Occipital lobe (tissue), 2 donors: Measurements from ENCODE around the gene MRFAP1L1. TPM values are rescaled to one million over a fixed set of nuclear protein-coding genes. Genes with fewer than 3 reads are reported as not detected.
A peak's percentile ranks its signal among the peaks of the same experiment; 100 is the strongest.
"Not testable (repeated sequence)": the region's sequence is repeated elsewhere in the genome, so short reads cannot be mapped to it uniquely, and the experiment has no call there.

ENCODE experiments used
- DNase-seq: peaks from one replicate; lab custom pipeline; 2025; lab: John Stamatoyannopoulos, UW
- total RNA-seq: library from RNA; depleted of rRNA; stranded (reverse); fragments of >200 nt; gene quantifications from one replicate; pipeline ENCODE4 v1.2.3, GENCODE V29; 2014

Gene MRFAP1L1
- total RNA-seq, 1 donor from 2014 or later = 90.8 TPM

DNA sequence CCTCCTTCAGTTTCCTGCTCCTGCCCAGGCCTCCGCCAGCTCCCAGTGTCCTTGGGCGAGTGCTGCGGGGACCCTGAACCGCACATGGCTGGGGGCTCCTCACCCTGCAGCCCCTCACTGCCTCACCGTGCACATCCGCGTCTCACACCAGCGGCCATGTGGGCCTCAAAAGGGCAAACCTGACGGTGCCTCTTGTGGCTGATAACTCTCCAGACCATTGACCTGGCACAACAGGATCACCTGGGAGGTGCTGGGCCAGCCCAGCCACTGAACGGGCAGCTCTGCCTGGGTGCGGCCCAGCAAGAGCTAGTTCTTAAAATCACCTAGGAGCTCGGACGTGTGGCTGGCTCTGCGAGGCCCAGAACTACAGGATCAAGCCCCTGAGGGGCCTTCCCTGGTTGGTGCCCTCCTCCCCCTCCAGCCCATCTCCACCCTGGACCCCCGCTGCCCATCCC lies 20.1 kb downstream of the MRFAP1L1 start:
- no peak for DNase-seq

DNA sequence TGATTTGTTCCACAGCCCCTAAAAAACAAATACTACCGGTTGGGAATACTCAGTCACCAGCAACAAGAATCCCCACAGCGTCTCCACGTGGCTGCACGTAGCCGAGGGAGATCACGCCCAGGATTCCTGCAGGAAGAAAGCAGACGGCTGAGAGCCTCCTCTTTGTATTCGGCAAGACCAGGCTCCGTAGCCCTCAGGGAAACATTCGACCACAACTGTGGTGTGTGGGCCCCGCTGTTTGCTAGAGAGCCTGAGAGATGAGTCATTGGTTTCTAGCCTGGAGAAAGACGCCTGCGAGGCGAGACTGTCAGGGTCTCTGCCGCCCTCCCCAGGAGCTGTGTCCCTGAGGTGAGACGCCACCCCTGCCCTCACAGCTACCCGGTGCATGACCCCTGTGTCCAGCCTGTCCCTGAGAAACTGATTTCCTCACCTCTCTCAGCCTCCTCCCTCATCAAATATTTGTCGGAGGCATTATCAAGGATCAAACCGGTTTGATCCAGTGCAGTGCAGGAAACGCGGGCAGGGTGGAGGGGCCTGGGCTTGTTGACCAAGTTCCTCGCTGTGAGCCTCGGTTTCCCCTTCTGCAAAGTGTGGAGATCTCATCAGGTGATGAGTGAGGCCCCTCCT lies 20.7 kb downstream of the MRFAP1L1 start:
- DNase-seq = peak; percentile 48

DNA sequence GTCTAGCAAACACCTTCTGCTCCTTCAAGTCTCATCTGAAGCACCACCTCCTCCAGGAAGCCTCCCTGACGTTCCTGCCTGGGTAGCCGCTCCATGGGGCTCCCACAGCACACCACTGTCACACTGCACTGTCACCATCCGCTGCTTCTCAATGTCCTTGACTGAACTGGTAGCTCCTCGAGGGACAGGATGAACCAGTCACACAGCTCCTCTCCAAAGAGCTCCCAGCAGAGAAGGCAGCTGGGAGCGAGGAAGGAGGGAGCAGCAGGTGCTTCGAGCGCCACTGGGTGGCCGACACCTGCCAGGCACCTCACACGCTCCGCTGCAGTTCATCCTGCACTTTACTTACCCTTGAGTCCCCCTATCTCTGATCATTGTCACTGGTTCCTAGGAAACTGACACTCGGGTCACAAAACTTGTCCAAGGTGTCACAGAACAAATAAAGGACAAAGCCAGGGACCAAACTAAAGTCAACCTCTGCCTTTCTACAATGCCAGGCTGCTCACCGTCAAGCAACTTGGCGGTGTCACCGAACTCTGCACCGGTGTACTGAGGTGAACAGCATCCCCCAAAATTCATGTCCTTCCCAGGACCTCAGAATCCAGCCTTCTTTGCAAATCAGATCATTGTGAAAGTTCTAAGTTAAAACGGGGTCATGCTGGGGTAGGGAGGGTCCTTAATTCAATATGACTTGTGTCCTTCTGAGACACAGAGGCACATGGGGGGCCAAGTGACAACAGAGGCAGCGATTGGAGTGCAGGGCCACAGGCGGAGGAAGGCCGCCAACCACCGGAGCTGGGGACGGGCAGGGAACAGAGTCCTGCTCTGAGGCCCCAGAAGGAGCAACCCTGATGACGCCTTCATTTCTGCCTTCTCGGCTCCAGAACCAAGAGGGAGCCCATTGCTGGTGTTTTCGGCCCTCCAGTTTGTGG lies 21.5 kb downstream of the MRFAP1L1 start:
- no peak for DNase-seq

DNA sequence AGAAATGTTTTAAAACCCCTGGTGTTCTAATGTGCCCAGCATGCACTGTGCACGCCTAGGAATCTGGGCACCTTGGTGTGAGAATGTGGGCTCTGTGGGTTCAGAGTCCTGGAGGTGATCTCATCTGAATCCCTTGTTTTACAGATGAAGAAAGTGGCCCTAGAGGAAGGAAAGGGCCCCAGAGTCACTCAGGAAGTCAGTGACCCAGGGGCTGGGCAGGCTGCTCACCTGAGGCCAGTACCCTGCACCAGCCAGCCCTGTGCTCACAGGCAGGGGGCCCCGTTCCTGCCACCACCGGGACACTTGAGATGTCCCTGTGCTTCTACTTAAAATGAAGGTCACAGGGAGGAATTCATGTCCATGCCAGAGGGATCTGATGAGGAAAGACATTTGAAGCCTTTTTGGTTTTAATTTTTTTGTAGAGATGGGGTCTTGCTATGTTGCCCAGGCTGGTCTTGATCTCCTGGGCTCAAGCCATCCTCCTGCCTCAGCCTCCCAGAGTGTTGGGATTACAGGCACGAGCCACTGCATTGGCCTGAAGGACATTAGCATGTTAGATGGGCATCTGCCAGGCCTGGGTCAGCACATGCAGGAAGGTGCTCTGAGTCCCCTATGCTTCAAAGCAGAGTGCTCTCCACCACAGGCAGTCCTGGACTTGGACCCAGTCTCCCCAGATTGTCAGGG lies 23.4 kb downstream of the MRFAP1L1 start:
- DNase-seq = no peak

DNA sequence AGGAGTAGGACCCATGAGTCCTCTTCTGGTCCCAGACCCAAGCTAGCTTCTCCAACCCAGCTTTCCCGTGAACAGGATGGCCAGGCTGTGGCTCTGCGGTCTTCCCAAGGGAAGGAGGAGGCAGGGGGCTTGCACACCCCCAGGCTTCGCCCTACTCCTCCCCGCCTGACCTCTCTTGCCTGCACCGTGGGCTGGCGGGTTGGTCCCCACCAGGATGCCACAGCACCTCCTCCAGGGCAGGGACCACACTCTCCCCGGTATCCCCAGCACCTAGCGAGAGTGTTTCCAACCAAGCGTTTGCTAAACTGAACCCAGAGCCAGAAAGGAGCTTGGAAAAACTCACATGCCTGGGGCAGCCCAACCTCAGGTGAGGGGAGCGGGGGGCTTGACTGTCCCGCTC lies 25.0 kb downstream of the MRFAP1L1 start:
- no peak for DNase-seq

DNA sequence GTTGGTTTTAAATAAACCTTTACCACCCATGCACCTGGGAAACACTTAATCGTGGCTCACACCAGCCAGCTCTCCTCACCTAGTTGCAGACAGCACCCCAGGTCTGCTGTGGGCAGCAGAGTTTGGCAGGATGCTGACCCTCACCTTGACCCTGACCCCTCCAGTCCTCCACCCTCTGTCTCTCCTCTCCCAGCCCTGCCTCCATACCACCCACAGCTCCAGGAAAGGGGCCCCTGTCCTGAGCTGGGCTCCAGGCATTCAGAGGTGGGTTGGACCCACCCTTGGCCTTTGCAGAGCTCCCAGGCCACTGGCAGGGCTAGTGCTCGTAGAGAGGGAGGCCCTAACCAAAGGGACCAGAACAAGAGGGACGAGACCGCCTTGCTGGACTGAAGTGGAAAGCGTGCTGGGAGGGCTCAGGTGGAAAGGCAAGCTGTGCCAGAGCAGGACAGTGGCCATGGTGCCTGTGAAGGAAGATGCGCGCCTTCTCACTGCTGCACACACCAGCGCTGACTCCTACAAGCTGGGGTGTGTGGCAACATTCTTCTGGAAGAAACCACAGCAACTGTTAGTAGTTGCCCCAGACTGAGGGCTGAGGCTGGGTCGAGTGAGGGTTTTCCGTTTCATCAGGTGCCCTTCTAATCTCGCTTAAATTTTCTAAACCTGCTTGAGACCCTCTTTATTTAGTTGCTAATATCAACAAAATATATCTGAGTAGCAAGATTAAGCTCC lies 26.6 kb downstream of the MRFAP1L1 start:
- no peak for DNase-seq

DNA sequence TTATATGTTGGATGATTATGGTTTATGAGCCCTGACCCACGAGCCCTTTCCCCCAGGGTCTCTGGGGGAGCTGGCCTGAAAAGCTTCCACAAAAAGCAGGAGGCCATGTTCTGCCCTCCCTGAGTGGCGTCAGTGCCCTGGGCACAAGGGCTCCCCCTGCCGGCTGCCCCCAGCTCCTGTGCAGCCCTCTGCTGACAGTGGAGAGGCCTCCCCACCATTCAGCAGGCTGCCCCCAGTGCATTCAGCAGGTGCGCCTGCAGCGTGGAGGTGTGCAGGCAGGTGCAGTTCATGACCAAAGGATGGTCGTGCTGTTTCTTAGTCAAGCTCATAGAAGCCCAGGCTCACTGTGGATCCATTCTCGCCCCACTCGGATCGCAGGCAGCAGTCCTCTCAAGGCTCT lies 28.5 kb downstream of the MRFAP1L1 start:
- no peak for DNase-seq

DNA sequence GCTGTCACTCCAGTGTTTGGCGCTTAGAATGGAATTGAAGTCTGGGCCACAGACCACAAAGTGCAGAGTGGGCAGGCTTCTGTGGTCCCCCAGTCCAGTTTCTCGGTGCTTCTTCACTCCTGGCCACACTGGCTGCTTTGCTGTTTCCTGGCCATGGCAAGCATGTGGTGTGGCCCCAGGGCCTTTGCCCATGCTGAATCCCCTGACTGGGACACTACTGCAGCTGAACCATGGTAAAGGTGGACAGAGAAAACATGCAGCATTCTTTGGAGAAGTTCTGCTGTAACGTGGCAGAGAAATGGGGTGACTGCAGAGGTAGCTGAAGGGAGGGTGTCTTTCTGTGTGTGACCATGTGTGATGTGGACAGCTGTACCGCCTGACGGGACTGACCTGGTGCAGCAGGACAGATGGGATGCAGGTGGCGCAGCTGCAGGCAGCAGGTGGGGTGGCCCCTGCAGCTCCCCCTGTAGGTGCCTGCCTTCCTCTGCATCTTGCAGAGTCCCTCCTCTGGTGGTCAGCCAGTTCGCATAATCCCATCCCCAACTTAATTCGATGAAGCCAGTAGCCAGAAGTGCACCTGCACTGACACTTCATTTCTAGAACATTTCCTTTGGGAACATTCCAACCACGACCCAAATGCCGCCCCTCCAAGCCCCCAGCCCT lies 29.2 kb downstream of the MRFAP1L1 start:
- no peak for DNase-seq

DNA sequence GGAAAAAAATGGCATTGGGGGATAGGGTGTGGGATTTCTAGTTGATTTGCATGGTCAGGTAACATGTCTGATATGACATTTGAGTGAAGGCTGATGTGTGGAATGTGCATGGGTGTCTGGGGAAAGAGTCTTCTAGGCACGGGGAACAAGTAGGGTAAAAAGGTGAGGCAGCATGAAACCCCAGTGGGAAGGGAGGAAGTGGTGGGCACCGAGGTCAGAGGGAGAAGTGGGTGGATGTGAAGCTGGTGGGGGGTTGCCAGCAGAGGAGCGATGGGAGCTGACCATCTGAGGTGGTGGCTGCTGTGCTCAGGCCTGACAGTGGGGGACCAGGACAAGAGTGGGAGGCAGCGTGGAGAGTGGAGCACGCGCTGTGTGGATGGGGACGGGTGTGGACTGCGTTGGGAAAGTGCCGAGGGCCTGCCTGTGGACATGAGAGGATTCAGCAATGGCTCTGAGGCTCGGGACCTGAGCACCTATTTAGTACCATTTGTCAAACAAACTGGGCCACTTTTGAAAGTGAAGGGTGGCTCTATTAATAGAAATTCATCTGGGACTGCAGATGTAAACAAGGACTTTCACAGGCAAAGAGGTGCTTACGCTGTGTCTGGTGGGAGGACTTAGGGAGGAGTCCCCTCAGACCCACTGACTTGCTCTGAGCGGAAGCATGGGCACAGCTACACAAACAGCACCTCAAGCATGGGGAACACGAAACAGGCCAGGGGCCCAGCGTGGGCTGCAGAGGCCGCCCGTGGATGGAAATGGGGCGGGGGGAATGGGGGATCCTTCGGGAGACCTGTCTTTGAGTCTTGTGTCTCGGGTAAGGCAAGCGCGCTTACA lies 32.7 kb downstream of the MRFAP1L1 start:
- DNase-seq = no peak

DNA sequence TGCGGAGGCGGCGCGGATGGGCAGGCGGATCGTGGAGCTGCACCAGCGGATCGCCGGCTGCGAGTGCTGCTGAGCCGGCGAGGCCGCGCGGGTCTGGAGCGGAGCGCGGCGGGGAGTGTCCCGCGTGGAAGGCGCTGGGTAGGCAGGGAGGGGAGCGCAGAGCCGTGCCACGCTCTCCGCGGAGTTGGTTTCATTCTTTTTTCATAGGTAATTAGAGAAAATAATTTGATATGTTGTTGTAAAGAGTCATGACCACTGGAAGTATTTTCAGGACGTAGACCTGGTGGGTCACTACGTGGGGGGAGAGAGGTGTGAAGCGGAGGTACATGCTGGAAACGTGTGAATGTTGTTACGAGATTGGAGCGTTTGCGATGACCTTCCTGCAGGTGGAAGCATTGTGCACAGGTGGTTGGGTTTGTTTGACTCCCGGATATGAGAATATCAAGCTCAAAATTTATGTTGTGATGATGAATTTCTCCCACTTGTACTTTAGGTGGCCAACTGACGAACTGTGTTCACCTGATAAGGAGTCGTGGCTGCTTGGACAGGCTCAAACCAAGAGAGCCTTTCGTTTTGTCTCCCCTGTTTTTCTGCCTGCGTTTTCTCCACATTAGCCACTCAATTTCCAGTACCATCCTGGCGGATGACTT lies 35.0 kb downstream of the MRFAP1L1 start:
- DNase-seq = no peak

DNA sequence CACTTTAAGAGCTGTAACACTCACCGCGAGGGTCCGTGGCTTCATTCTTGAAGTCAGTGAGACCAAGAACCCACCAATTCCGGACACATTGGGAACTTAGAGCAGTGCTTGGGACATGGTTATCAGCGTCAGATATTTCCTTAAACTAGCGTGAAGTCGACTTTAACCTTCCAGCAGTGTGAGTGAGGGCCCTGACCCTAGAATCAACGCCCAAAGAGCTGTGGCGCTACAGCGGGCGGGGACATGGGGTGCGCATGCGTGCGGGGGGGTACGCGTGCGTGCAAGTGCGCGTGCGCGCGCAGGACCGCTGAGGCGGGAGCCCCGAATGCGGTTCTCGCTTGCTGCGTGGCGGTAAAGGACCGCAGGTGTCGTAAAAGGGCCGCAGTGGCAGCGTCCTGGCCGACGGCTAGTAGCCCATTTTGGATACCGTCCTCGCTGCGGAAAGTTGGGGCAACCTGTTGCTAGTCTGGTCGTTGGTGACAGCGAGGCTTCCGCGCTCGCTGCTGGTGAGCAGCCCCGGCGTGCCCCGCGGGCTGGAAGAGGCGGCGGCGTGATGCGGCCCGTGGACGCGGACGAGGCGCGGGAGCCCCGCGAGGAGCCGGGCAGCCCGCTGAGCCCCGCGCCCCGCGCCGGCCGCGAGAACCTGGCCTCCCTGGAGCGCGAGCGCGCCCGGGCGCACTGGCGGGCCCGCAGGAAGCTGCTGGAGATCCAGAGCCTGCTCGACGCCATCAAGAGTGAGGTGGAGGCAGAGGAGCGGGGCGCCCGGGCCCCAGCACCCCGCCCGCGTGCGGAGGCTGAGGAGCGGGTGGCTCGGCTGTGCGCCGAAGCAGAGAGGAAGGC lies 35.8 kb downstream of the MRFAP1L1 start:
- DNase-seq = peak; percentile 87

DNA sequence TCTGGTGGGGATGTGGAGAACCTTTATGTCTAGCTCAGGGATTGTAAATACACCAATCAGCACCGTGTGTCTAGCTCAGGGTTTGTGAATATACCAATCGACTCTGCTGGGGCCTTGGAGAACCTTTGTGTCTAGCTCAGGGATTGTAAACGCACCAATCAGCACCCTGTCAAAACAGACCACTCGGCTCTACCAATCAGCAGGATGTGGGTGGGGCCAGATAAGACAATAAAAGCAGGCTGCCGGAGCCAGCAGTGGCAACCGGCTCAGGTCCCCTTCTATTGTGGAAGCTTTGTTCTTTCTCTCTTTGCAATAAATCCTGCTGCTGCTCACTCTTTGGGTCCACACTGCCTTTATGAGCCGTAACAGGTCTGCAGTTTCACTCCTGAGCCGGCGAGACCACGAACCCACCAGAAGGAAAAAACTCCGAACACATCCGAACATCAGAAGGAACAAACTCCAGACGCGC lies 36.4 kb downstream of the MRFAP1L1 start:
- DNase-seq = not testable (repeated sequence)

DNA sequence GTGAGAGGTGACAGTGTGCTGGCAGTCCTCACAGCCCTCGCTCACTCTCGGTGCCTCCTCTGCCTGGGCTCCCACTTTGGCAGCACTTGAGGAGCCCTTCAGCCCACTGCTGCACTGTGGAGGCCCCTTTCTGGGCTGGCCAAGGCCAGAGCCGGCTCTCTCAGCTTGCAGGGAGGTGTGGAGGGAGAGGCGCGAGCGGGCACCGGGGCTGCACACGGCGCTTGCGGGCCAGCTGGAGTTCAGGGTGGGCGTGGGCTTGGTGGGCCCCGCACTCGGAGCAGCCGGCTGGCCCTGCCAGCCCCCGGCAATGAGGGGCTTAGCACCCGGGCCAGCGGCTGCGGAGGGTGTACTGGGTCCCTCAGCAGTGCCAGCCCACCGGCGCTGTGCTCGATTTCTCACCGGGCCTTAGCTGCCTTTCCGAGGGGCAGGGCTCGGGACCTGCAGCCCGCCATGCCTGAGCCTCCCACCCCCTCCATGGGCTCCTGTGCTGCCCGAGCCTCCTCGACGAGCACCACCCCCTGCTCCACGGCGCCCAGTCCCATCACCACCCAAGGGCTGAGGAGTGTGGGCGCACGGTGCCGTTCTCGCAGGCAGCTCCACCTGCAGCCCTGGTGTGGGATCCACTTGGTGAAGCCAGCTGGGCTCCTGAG lies 37.0 kb downstream of the MRFAP1L1 start:
- not testable (repeated sequence) for DNase-seq

DNA sequence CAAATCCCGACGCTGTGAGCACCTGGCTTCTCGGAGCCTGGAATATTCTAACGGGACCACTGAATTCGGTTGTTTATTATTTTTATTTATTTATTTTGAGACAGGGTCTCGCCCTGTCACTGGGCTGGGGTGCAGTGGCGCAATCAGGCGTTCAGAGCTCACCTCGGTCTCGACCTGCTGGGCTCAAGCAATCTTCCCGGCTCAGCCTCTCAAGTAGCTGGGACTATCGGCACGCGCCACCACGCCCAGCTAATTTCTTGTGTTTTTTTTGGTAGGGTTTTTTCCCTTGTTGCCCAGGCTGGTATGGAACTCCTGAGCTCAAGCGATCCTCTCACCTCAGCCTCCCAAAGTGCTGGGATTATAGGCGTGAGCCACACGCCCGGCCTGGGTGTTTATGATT lies 37.5 kb downstream of the MRFAP1L1 start:
- DNase-seq = no peak

DNA sequence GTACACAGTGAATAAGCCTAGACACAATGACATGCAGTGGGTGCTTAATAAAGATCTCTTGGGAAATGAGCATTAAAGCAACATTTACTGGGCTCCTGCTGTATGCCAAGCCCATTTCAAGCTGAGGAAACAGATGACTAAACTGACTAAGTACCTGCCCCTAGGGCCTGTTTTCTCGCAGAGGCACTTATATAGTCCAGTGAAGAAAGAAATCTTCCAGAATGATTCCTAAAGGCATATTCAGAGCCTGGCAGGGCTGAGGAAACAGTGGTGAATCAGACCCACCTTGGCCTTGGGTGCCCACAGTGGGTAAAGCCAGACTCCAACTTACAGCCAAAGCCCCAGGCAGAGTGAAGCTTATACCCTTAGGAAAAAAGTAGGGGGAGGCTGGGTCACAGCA lies 38.0 kb downstream of the MRFAP1L1 start:
- no peak for DNase-seq

DNA sequence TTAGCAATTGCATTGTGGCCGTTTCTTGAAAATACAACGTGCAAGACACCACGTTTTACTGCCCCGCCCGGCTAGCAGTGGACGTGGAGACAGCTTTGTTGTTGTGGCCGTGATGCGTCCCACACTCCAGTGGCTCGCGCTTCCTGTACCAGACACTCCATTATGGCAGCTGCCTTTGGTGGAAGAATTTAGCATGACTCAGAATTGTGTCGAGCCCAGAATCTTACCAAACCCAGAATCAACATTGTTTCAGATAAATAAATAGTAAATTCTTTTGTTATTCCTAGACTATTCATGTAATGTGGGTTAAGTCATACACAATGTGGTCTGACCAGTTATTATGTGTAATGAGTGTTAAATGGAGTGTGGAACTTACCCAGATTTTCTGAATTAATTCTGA lies 41.3 kb downstream of the MRFAP1L1 start:
- DNase-seq = no peak

DNA sequence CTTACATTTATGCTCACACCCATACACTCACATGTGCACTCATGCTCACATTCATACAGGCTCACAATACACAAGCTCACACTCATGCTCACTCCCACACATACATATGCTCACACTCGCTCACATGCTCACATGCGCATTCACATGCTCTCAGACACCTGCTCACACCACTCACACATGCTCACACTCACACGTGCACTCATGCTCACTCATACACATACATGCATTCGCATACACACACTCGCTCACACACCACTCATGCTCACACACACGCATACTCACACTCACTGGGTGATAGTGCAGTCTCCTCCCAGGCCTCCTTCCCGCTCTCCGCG lies 44.4 kb downstream of the MRFAP1L1 start:
- DNase-seq = no peak
